CD4-positive, alpha-beta T cell treated with Interleukin-1 beta for 1 hour (primary cell): ENCODE results near the gene ASB13.

Experiments
- DNase-seq, 2 donors: peaks; one replicate each; pipeline ENCODE4 v3.0.0-alpha.2; 2020 to 2022

Gene ASB13

DNA sequence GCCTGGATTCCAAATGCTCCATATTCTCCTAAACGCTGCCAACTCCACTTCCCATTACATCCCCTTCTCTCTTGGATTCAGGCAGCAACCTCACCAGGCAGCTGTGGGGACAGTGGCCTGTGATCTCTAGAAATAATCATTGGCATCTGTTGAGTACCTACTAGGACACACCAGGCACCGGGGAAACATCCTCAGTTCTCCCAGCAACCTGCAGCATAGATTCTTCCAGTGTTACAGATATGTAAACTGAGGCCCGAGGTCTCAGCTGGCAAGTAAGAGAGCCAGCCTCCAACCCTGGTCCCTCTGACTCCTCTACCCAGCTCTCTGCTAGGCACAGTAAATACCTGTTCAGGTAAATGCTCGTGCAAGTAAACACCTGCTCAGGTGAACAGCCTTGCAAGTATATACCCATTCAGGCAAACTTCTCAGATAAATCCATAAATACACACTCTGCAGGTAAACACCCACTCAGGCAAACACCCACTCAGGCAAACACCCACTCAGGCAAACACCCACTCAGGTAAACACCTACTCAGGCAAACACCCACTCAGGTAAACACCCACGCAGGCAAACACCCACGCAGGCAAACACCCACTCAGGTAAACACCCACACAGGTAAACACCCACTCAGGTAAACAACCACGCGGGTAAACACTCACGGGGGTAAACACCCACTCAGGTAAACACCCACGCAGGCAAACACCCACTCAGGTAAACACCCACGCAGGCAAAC is 18.7 kb downstream of the ASB13 start:
- no peak for DNase-seq

DNA sequence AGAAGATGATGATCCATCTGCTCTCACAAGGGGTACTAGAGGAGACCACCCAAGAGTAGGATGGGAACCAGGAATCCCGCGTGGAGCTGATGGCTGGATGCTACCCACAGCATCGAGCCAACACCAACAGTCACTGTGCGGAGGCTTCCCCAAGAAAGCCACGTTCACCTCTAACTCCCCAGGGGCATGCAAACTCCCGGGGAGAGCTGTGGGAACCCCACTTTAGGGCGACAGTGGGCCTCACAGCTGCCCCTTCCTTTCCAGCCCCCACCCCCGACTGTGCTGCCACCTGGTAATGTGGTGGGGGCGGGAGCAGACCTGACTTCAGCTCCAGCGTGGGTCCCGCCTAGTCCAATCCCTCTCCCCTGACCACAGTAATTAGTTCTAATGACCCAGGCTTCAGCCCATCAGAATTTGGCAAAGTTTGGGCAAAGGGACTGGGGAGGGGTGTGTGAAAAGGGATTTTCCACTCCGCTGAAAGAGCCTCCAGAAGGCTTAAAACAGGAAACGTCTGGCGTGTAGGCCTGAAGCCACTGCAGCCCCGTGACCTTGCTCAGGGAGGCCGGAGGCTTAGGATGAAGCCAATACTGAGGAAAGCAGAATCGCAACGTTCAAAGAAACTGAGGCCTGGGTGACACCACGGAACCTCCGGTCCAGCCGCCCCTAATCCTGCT is 20.3 kb downstream of the ASB13 start:
- no peak for DNase-seq

DNA sequence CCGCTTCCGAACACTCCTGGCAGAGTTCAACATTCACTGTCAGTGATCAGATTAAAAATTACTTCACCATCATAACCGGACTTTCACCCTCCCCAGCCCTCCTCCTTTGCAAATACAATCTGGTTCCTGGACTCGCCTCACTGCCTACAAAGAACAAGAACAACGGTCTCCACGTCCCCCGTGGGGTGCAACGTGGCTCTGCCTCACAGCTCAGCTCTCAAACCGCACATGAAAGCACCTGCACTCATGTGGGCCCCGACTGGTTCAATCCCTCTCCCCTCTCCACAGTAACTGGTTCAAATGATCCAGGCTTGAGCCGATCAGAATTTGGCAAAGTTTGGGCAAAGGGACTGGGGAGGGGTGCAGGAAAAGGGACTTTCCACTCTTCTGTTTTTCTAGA is 21.0 kb downstream of the ASB13 start:
- peak in 1 of 2 donors; percentile 37 for DNase-seq

DNA sequence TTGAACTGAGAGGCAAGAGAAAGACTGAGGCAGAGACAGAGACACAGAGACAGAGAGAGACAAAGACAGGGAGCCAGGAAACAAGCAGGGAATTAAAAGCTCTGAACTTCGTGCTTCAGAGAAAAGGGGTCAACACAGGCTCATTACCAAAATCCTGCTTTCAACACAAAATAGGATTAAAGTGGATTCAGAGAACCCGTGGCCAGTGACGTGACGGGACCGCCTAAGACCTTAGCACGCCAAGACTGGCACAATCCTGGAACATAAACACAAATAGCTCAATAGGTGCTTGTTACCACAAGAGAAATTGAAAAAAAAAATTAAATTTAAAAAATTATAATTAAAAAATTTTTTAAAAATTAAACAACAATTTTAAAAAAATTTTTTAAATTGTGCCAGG is 21.5 kb downstream of the ASB13 start:
- DNase-seq, result no peak

DNA sequence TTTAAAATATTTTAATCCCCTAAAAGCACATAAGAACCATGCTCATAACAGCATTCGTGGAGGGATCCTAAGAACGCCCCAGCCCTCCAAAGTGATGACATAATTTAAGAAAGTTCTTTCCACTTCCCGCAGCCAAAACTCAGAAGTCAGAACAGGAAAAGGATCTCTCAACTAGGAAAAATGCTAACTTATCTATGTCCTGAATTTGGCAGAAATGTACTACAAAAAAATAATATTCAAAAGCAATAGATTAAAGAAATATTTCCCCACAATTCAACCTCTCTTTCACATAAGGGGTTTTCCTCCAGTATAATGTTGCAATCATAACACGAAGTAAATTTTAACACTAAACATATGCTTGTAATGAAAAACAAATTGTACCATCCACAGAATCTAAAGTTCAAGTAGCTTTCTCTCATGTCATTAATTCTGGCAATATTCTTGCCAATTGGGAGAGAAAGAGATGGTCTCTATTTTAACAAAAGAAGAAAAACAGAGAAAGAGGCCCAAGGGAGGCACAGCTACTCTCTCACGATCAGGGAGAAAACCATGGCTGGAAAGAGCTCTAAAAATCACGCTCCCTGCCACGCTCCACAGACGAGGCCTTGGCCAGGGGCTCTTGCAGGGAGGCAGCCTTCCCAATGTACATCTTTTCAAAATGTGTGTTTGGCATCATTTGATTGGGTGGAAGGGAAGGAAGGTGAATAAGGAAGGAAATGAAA is 22.9 kb downstream of the ASB13 start:
- no peak for DNase-seq

DNA sequence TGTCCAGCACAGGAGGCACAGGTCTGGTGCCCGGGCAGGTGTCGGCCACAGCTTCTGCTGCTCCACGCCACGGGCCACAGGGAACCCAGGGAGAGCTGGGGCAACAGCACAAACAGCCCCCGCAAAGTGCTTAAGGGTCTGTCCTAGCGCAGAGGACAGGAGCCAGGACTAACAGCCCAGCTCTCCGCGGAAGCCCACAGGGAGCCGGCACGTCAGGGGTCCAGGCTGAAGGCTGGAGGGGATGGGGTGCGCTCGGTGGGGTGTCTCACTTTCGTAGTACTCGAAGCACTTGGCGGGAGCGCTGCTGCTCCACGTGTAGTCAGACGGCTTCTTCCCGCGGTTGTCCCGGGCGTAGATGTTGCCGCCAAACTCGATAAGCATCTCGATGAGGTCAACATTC is 24.9 kb downstream of the ASB13 start:
- no peak for DNase-seq

DNA sequence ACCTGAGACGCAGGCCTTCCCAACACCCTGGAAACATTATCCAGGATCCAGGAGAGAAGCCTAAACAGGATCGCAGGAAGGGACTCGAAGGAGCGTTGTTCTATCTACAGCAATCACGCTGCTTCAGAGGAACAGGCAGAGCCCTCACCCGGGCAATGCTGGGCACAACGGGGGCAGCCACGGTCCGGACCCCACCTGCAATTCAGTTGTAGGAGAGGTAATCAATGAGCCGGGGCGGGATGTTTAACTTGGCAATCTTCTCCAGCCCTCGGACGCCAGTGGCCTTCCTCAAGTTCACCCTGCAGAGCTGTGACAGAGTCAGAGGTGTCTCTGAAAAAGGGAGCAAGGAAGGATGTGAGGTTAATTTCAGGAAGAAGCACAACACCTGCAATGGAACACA is 25.9 kb downstream of the ASB13 start:
- DNase-seq, result no peak

DNA sequence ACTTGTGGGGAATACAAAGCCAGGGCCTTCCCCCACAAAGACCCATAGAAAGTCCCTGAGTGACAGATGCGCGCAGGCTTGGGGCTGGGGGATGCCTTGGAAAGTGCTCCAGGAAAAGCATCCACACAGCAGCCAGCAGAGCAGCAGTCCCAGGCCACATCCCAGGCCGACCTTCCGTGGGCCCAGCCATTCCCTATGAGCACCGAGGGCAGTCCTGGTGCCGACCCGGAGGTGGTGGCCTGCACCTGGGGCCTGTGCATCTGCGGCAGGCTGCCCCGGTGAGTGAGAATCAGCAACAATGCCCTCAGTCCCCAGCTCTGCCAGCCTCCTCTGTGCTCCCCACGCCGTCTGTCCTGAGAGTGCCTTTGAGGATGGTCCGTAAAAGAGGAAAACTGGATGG is 26.4 kb downstream of the ASB13 start:
- no peak for DNase-seq

DNA sequence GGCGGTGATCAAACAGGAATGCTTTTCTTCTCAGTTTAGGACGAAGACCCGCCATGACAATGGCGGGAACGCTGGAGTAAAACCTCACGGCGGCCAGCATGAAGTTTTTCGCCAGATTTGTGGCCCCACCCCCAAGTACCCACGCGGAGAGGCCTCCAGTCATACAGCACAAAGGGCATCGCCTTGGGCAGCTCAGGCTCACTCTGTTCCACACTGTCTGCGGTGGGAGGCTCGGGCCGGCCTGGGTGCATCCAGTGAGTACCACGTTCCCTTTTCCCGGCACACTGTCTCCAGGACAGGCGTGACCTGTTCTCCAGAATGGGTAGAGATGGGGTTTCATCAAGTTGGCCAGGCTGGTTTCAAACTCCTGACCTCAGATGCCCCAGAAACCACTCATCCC is 27.3 kb downstream of the ASB13 start:
- no peak for DNase-seq

DNA sequence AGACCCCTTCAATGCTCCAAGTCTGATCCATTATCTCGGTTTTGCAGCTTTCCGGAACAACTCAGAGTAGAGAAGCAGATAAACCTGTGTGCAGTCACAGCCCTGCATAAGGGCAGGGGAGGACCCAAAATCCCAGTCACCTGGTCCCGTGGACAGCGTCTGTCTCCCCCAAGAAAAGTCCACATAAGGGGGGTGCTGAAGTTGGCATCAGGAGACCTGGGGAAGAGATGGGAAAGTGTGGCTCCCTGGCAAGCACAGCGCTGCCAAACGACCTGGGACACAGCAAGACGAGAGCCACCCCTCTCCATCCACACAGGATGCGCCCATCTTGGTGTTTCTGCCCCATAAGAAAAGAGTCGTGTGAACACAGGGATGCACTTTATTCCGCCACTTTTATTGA is 27.9 kb downstream of the ASB13 start:
- no peak for DNase-seq

DNA sequence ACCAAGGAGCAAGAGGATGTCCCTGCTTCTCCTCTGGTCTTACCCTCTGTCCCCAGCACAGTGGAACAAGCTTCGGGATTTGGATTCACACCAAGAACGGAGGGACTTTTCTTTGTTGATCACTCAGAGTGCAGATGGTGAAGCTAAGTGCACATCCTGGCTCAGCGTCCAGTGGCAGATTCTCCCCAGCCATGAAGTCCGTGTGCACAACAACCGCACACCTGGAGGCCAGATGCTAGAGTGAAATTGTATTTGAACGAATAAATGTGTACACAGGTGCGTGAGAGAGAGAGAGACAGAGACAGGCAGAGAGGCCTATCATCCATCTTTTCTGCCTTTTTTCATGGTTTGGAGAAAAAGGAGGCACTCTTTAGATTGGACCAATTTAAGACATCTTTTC is 31.5 kb downstream of the ASB13 start:
- DNase-seq, result no peak

DNA sequence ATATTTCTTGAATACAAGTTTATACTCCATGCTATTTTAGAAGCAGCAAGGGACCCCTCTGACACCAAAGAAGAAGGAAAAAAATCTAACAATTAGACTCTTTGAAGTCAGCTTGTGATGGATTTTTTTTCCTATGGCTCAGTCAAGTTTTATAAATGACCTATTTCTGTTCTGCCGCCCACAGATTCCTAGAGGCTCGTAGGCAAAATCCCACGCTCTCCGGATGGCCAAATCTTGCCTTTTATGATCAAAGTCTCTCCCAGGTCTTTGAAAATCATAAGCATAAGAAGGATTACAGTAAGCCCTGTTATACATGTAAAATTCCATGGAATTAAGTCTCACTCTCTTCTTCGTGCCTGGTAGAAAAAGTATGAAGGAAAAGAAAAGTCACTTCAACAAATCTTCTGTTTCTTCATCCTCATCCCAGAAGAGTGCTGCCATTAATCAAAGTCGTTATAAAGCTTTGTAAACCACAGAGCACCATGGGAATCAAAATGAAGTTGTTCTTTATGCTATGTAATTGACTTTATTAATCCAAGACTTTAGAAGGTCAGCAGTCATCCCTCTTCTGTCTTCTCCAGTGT is 33.1 kb downstream of the ASB13 start:
- no peak for DNase-seq

DNA sequence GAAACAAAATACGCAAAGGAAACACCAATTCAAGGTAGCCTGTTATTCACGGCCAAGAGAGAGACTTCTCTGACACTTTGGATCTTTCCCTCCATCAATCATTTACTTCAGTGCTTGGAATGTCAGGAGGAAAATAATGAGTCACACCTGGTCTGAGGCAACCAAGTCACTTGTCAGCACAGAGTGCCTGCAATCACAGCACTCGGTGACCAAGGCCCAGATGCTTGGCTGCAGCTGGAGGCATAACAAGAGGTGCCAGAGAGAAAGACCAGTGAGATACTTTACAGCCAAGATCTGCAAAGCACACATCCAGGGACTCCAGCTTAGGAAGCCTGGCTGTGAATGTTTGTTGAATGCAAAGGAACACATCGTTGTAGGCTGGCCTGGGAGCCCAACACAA is 33.9 kb downstream of the ASB13 start:
- DNase-seq, result no peak

DNA sequence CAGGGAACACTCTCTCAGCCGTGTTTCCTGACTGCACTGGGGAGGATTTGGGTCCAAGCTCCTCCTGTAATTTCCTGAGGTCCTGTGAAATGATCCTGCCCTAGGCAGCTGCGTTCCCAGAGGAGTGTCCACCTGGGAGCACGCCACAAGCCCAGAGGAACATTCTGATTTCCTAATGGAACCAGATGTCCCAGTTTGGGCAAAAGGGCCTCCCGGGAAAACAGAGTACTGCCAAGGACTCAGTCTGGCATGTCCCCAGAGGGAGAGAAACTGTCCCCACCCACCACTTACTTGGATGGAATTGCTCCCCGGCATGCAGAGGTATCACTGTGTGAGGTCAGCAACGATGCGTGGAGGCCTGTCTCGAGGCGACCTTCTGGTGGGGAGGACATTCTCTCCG is 34.5 kb downstream of the ASB13 start:
- DNase-seq, result no peak

DNA sequence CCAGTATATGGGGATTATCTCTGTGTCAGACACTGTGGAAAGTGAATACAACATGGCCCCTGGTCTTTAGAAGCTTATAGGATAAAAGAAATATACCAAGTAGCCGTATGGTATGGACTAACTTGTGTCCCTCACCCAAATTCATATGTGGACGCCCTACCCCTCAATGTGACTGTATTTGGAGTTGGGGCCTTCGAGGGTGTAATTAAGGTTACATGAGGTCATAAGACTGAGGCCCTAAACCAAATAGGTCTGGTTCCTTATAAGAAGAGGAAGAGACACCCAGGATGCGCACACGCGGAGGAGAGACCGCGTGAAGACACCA is 36.3 kb downstream of the ASB13 start:
- DNase-seq, result no peak

DNA sequence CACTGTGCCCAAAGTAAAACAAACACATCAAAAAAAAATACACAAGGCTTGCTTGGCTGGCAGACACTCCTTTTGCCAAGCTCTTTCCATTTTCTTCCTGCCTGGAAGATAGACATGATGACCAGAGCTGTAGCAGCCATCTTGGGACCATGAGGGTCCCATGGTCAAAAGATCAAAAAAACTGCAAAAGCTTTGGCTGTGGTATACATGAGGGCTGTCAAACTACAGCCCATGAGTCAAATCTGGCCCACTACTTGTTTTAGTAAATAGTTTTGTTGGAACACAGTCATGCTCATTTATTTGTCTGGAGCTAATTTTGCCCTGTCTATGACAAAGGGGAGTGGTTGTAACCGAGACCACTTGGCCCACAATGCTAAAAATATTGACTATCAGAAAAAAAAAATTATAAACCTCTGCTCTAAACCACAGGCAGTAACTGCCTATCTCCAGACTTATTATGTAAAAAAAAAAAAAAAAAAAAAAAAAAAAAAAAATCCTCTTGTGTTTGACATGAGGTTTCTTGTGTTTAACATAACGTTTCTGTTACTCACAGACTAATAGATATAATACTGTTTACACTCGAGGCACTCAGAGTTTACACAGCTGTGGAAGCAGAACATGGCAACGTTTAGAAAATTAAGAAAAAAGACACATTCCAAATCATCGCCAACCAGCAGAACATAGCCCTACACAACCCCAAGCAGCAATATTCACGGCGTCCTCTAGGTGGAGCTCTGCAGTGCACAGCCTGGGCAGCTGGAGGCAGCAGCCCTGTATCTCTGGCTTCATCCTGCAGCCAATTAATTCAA is 36.9 kb downstream of the ASB13 start:
- peak; percentile 68 to 85 for DNase-seq

DNA sequence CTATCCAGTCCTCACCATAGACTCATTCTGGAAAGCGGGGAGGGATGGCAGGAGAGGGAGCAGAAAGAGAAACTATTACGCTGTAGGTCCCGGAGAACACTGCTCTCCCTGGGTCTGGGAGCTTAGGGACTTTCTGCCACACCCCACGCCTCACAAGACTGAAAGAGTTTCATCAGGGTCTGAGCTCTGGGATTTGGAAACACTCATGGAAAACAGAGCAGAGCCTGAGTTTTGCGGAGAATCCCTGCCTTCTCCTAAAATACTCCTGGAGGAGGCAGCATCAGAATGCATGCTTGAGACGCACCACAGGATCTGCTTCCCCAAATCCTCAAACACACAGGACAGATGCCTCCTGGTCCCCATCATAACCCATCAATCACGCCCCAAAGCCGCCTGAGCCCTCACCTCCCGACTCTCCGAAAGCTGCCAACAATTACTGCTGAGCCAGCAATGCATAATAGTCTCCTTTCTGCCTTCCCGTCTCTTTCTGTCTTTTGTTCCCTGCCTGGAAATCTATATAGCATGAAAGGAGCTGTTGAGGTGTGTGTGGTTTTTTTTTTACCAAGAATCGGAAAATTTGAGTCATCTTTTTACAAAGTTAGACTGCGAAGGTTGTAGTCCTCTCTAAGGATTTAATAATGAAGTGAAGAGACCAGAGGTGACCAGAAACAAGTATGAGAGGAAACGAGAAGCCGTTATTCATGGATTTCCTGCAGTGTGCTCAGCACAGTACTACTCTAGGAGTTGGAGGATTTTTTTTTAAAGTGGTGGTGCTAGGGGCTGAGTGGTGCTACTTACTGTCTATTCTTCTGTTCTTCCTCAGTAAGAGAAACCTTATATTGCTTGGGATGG is 37.7 kb downstream of the ASB13 start:
- DNase-seq, result no peak

DNA sequence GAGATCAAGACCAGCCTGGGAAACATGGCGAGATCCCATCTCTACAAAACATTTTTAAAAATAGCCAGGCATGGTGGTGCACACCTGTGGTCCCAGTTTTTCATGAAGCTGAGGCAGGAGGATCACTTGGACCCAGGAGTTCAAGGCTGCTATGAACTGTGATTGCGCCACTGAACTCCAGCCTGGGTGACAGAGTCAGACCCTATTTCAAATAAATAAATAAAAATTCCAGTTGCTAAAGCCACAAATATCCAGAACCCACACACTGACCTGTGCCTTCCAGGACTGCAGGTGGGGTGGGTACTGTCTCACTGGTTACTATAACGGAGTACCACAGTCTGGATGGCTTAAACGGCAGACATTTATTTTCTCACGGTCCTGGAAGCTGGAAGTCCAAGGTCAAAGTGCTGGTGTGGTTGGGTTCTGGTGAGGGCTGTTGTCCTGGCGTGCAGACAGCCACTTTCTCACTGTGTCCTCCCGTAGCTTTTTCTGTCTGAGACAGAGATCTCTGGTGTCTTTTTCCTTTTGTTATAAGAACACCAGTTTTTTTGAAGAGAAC is 38.8 kb downstream of the ASB13 start:
- DNase-seq, result no peak

DNA sequence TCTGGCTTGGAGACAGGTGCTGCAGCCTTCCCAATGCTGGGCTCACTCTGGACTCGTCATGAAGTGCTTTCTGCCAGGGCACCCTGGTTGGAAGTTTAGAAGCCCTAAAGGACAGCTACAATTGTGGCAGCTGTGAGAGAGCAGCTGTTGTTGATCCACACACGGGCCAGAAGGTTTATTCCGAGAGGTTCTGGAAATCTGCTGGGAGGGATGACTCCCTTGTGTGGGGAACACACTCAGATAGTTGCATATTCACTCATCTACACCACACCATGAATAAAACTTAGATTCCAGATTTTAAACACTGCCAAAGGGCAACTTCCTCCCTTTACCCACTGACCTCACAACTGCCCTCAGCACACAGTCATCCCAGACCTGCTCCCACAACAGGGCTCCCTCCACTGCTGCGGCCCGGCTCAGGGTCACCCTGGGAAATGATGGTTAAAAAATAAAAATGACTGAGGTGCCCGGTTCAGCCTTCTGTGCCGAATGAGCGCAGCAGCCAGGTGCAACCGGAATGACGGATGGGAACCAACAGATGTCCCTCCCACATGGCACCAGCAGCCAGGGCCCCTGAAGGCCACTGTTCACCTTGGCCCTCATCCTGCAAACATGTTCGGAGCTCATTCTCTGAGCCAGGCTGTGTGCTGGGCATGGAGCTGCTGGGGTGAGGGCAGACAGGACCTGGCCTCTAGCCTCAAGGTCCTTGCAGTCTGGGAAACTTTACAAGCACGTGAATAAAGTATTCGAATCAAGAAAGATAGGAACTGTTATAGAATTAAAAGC is 40.2 kb downstream of the ASB13 start:
- DNase-seq, result no peak

DNA sequence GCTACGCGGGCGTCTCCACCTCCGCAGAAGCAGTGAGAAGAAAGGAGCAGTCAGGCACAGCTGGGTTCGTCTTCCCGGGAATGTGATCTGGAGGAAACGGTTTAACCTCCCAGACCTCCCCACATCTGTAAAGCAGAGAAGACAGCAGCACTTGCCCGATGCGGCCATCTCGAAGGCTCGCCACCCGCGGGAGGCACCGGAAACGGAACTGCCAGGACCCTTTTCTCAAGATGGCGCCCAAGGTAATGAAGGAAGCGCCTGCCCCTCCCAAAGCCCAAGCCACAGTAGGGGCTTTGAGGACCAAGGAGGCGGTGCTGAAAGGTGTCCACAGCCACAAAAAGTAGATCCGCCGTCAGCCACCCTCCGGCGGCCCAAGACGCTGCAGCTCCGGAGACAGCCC is 41.7 kb downstream of the ASB13 start:
- DNase-seq, result no peak
